IMR-90 (cell line): ENCODE measurements around the gene ZMIZ1. TPM values are rescaled to one million over a fixed set of nuclear protein-coding genes. Genes with fewer than 3 reads are reported as not detected.

ENCODE experiments used
- ATAC-seq: fragments of 200-7000 bp; cut with Tn5 transposase; 2 replicates; pipeline ENCODE4 v1.9.1; 2020; ENCODE audit warnings: low read depth, mild to moderate bottlenecking, moderate library complexity
- BruUV-seq: library from RNA; stranded (reverse); fragments of 400-500 nt; replicated peaks from 2 replicates; lab custom pipeline; 2021; lab: Mats Ljungman, UMichigan
- CTCF ChIA-PET: fragments of 300-600 bp; formaldehyde crosslinking; extraction: SDS; loops from one replicate; lab custom pipeline; 2021; ENCODE audit warnings: antibody characterized with exemption; lab: Yijun Ruan, JAX
- POLR2A ChIA-PET: fragments of 300-600 bp; sonication (Branson Sonifier 250); formaldehyde crosslinking; loops from one replicate; lab custom pipeline; 2022; ENCODE audit warnings: antibody characterized with exemption; ENCODE audit not compliant: unreplicated experiment; lab: Charles Lee
- DNase-seq: peaks from one replicate; pipeline ENCODE4 v3.0.0; 2013
- H2AFZ ChIP-seq: replicated peaks from 2 replicates; pipeline ENCODE3; 2013; ENCODE audit warnings: low read length, mild to moderate bottlenecking; ENCODE audit not compliant: poor library complexity
- H2AK5ac ChIP-seq: 2 replicates; pipeline ENCODE4 v1.6.1; 2013; ENCODE audit warnings: low read depth, low read length, inconsistent platforms
- H2AK9ac ChIP-seq: replicated peaks from 2 replicates; pipeline ENCODE3; 2013; ENCODE audit warnings: mild to moderate bottlenecking, low read depth, low read length, moderate library complexity; ENCODE audit not compliant: poor library complexity
- H2BK120ac ChIP-seq: 2 replicates; pipeline ENCODE4 v1.6.1; 2013; ENCODE audit warnings: low read depth, low read length, inconsistent platforms
- H2BK15ac ChIP-seq: 3 replicates; pipeline ENCODE4 v1.6.1; 2013; ENCODE audit warnings: low read depth, low read length, inconsistent platforms
- H2BK20ac ChIP-seq: 2 replicates; pipeline ENCODE4 v1.6.1; 2013; ENCODE audit warnings: low read depth, mild to moderate bottlenecking, inconsistent platforms, low read length, moderate library complexity
- H2BK5ac ChIP-seq: 2 replicates; pipeline ENCODE4 v1.6.1; 2013; ENCODE audit warnings: mild to moderate bottlenecking, low read depth, low read length, inconsistent platforms; ENCODE audit not compliant: poor library complexity, severe bottlenecking
- H3K14ac ChIP-seq: replicated peaks from 2 replicates; pipeline ENCODE4 v1.6.1; 2013; ENCODE audit warnings: low read depth, low read length, inconsistent platforms
- H3K18ac ChIP-seq: 2 replicates; pipeline ENCODE4 v1.6.1; 2013; ENCODE audit warnings: low read depth, low read length, control low read depth
- H3K23ac ChIP-seq: 2 replicates; pipeline ENCODE4 v1.6.1; 2013; ENCODE audit warnings: low read depth, low read length, inconsistent platforms
- H3K27ac ChIP-seq: 2 replicates; pipeline ENCODE4 v1.5.1; 2013; ENCODE audit warnings: mild to moderate bottlenecking, control low read depth, low read length; ENCODE audit not compliant: insufficient read depth
- H3K27me3 ChIP-seq: 2 replicates; pipeline ENCODE4 v1.6.1; 2013; ENCODE audit warnings: low read length; ENCODE audit not compliant: control insufficient read depth, insufficient read depth
- H3K36me3 ChIP-seq: 2 replicates; pipeline ENCODE4 v1.6.1; 2013; ENCODE audit warnings: low read length, mixed read lengths; ENCODE audit not compliant: control insufficient read depth, insufficient read depth
- H3K4ac ChIP-seq: 2 replicates; pipeline ENCODE4 v1.6.1; 2013; ENCODE audit warnings: low read depth, low read length, inconsistent platforms
- H3K4me1 ChIP-seq: 2 replicates; pipeline ENCODE4 v1.6.1; 2013; ENCODE audit warnings: low read length, mixed read lengths; ENCODE audit not compliant: control insufficient read depth, insufficient read depth
- H3K4me2 ChIP-seq: 2 replicates; pipeline ENCODE4 v1.6.1; 2013; ENCODE audit warnings: low read depth, mild to moderate bottlenecking, control low read depth, low read length, moderate library complexity
- H3K4me3 ChIP-seq: 2 replicates; pipeline ENCODE4 v1.5.1; 2013; ENCODE audit warnings: low read depth, mild to moderate bottlenecking, control low read depth, low read length, moderate library complexity; ENCODE audit not compliant: insufficient read depth
- H3K56ac ChIP-seq: 2 replicates; pipeline ENCODE4 v1.6.1; 2013; ENCODE audit warnings: low read length, inconsistent platforms; ENCODE audit not compliant: insufficient read depth; ENCODE audit errors: extremely low read depth
- H3K79me1 ChIP-seq, 2 experiments: 2 replicates each; pipeline ENCODE4 v1.6.1; 2013; ENCODE audit warnings: low read length in 2 of 2, inconsistent platforms in 1 of 2, low read depth in 1 of 2
- H3K9ac ChIP-seq: 2 replicates; pipeline ENCODE4 v1.6.1; 2013; ENCODE audit warnings: low read depth, low read length, control low read depth
- H3K9me1 ChIP-seq: 2 replicates; pipeline ENCODE4 v1.6.1; 2013; ENCODE audit warnings: low read length, inconsistent platforms; ENCODE audit not compliant: insufficient read depth
- H3K9me3 ChIP-seq: 2 replicates; pipeline ENCODE4 v1.6.1; 2013; ENCODE audit warnings: low read length; ENCODE audit not compliant: control insufficient read depth, insufficient read depth
- H4K20me1 ChIP-seq: 2 replicates; pipeline ENCODE4 v1.6.1; 2013; ENCODE audit warnings: low read length, inconsistent platforms; ENCODE audit not compliant: insufficient read depth
- H4K5ac ChIP-seq: 2 replicates; pipeline ENCODE4 v1.6.1; 2013; ENCODE audit warnings: mild to moderate bottlenecking, low read depth, low read length, control low read depth
- H4K8ac ChIP-seq, 2 experiments: 2 replicates each; pipeline ENCODE4 v1.6.1; 2013; ENCODE audit warnings: low read depth in 2 of 2, low read length in 2 of 2, control low read depth in 1 of 2, inconsistent platforms in 1 of 2
- H4K91ac ChIP-seq: 2 replicates; pipeline ENCODE4 v1.6.1; 2013; ENCODE audit warnings: low read depth, low read length, inconsistent platforms; ENCODE audit not compliant: insufficient read depth
- CTCF ChIP-seq: conservative IDR thresholded peaks from 2 replicates; pipeline ENCODE4 v1.5.1; 2012; ENCODE audit warnings: mild to moderate bottlenecking, low read depth, low read length, improper control_type of control experiment
- POLR2A ChIP-seq: IDR thresholded peaks from 2 replicates; pipeline ENCODE4 v1.6.1; 2012; ENCODE audit warnings: mild to moderate bottlenecking, low read depth, low read length
- RAD21 ChIP-seq: IDR thresholded peaks from 2 replicates; pipeline ENCODE4 v1.6.1; 2012; ENCODE audit warnings: low read length, improper control_type of control experiment
- SMC3 ChIP-seq: fragments of 150-350 bp; IDR thresholded peaks from 2 replicates; pipeline ENCODE4 v1.6.1; 2016; ENCODE audit warnings: low read depth, mild to moderate bottlenecking, antibody characterized with exemption, low read length, moderate library complexity
- WGBS, 2 experiments: methylation state at CpG; one replicate each; pipeline versions ENCODE4 v1.1.5 to v1.1.7; 2013; ENCODE audit warnings: missing lambda C conversion rate in 2 of 2; ENCODE audit not compliant: insufficient read length in 1 of 2; ENCODE audit errors: extremely low coverage in 2 of 2; 5-methylcytosine and 5-hydroxymethylcytosine counted together
- dilution Hi-C: fragments of 300-500 bp; cut with HindIII; formaldehyde crosslinking; loops from one replicate; pipeline ENCODE4 v1.14.3; 2018; ENCODE audit warnings: low sequenced_read_pairs; ENCODE audit not compliant: unreplicated experiment
- in situ Hi-C: fragments of 300-500 bp; cut with MboI; formaldehyde crosslinking; loops from 3 replicates; pipeline ENCODE4 v1.14.3; 2019; ENCODE audit warnings: low sequenced_read_pairs, inconsistent platforms, mixed read lengths
- intact Hi-C: fragments of 100-400 bp; cut with micrococcal nuclease; formaldehyde crosslinking; loops from 2 replicates; pipeline ENCODE4 v1.10.0; 2022
- polyA plus RNA-seq, 3 experiments: library from polyadenylated mRNA; depleted of rRNA; stranded (reverse); fragments of >200 nt; gene quantifications; 2 replicates each; pipeline ENCODE4 v1.2.3, GENCODE V29; 2012; ENCODE audit warnings: low replicate concordance in 1 of 3
- total RNA-seq: library from RNA; depleted of rRNA; stranded (reverse); fragments of >200 nt; gene quantifications from 2 replicates; pipeline ENCODE4 v1.2.3, GENCODE V29; 2012

ZMIZ1 gene
- total and polyA plus RNA-seq, 2 of the 4 experiments (the other 2 are of a cell fraction) = 6.6 to 48.7 TPM

GRCh38 chr10:79292891-79293746 lies 224.4 kb downstream of the ZMIZ1 start:
- Histone ChIP-seq H3K18ac (no peak overlapping the region), H4K5ac (no peak overlapping the region), H3K14ac (peak overlapping the region; percentile 26; the same call in 1 of the 2 replicates), H4K20me1 (peaks cover 43% of the 10 kb centered on the region), H2AFZ (no peak overlapping the region), H3K36me3 (peaks cover 87% of the 10 kb centered on the region), H3K23ac (no peak overlapping the region), H2BK5ac (no peak overlapping the region), H2AK9ac (peak overlapping the region; percentile 35), H3K4ac (no peak overlapping the region), H4K91ac (no peak overlapping the region), H4K8ac (no peak overlapping the region), H2BK20ac (no peak overlapping the region), H2AK5ac (no peak overlapping the region), H3K27ac (no peak overlapping the region), H3K9me1 (peaks cover 4% of the 10 kb centered on the region; the same call in 1 of the 2 replicates), H3K9me3 (no peaks in the 10 kb centered on the region), H3K4me3 (no peak overlapping the region), H3K9ac (no peak overlapping the region), H3K4me1 (peaks cover 6% of the 10 kb centered on the region), H2BK120ac (no peak overlapping the region), H3K79me1 (peaks cover 14 to 63% of the 10 kb centered on the region in 2 experiments; a peak in 3 of 4 replicates), H3K27me3 (no peaks in the 10 kb centered on the region), H3K4me2 (no peak overlapping the region), H3K56ac (no peak overlapping the region), H2BK15ac (no peak overlapping the region)
- CTCF ChIA-PET = interaction anchor here (0.7 kb wide), 1 partner anchor 41 kb away, joined by 3 read pairs; no protein-coding TSS in a partner anchor
- dilution Hi-C loops = no loop called here
- ATAC-seq (peak; percentile 39), DNase-seq (no peak)
- POLR2A ChIA-PET = no interaction called here
- intact Hi-C loops = no loop called here
- TF ChIP-seq CTCF (peak; percentile 42), SMC3 (no peak), RAD21 (peak; percentile 41), POLR2A (no peak)
- BruUV-seq = no TSS peak
- in situ Hi-C loops = no loop called here
- WGBS, 2 experiments = 90% methylated on average over 4 of the region's 24 CpGs; no CpG with 5 or more reads in 1 of the 2 experiments
